ENCODE measurements around the gene TMPRSS7.

The TMPRSS7 gene

DNA sequence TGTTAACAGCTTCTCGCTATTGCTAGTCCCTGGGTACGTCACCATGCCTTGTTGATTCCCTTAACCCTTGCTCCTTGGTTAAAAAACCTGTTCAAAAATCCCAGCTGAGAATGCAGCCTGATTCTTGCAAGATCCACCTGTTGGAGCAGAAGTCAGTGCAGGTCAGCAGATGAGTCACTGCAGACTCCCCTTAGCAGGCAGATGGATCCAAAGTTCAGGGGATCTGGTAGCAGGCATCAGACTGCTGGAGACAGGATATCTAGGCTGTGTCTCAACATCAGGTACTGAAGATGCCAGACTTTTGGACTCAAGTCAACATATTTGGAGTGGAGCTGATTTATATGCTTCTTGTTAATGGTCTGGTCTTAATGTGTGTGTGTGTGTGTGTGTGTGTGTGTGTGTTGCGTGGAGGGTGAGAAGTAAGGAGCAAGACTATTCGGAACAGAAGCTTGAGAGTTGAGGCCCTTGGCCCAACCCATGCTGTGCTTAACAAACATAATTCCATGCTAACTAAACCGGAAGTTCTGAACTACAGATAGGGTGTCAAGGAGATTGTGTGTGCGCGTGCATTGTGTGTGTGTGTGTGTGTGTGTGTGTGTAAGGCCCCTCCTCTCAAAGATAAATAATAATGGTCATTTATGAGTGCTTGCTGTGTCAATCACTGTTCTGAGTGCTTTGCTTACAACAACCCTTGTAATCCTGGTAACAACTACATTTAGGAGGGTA is 50.6 kb downstream of the TMPRSS7 start:
- H3K4me3 ChIP-seq (ENCODE audit: low read length), result peak overlapping the region; percentile 80
- H3K27ac ChIP-seq (ENCODE audit: low read depth, low read length), result no peak overlapping the region

DNA sequence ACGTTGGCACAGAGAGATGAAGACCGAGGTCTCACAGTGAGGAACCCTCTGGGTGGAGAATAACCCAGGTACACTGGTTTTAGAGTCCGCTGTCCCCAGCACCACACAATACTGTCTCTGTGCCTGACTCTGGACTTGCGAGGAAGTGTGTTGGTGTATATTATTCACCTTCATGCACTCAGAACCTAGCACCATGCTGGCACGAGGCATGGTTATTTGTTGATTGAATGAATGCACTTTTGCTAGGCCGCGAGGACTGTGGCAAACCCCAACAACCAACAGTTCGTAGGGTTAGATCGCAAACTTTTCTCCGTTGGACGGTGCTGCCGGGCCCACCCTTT is 51.2 kb downstream of the TMPRSS7 start:
- H3K9ac ChIP-seq (ENCODE audit: low read length), result no peak overlapping the region
- no peak overlapping the region for H3K27ac ChIP-seq (ENCODE audit: low read depth, low read length)
- H3K36me3 ChIP-seq (ENCODE audit: control insufficient read depth, insufficient read depth, low read length), result no peaks in the 10 kb centered on the region
- H3K4me1 ChIP-seq (ENCODE audit: control insufficient read depth, insufficient read depth, low read length), result peaks cover 2% of the 10 kb centered on the region
- H3K4me3 ChIP-seq (ENCODE audit: low read length), result peak overlapping the region; percentile 80
- H3K27me3 ChIP-seq (ENCODE audit: control insufficient read depth, insufficient read depth, low read length), result no peaks in the 10 kb centered on the region

More for the DNA sequence above, 50.6 kb downstream of the TMPRSS7 start:
- no peak overlapping the region for H3K9ac ChIP-seq (ENCODE audit: low read length)
- no peaks in the 10 kb centered on the region for H3K27me3 ChIP-seq (ENCODE audit: control insufficient read depth, insufficient read depth, low read length)
- peaks cover 2% of the 10 kb centered on the region for H3K4me1 ChIP-seq (ENCODE audit: control insufficient read depth, insufficient read depth, low read length)
- H3K36me3 ChIP-seq (ENCODE audit: control insufficient read depth, insufficient read depth, low read length), result no peaks in the 10 kb centered on the region

DNA sequence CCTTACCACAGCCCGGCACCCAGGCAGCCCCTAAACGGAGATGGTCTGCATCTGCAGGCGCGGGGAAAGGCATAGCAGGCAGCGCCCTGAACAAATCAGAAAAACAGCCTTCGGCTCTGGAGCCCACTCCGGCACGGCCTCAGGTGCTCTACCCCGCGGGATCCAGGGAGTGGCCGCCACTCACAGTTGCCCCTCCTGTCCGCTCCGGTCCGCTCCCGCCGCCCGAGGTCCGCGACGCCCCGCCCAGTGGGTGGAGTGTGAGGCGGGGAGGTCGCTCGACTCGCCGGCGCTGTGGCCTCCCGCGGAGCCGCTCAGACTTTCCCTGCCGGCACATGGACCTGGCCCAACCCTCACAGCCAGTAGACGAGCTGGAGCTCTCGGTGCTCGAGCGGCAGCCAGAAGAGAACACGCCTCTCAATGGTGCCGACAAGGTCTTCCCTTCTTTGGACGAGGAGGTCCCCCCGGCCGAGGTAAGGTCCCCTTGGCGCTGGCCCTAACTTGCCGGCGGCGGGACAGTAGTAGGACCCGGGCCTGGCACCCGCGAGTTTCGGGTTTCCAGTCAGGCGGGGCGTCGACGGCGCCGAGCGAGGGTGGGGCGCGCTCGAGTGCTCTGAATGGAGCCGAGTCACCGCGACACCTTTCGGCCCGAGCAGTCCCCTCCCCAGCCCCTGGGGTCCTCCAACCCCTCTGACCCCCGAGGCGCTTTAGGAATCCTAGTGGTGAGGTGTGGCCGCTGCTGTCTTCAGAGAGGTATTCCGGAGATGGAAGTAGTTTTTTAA is 51.7 kb downstream of the TMPRSS7 start, which contains the start of gene C3orf52:
Gene C3orf52, plus strand, starts transcription at position 314 of the 779 bp plus-strand sequence. Its CDS starts 19 bp downstream, at position 333.
- H3K4me1 ChIP-seq (ENCODE audit: control insufficient read depth, insufficient read depth, low read length), result peaks cover 2% of the 10 kb centered on the region
- no peak within 1 kb of the TSS for H3K9ac ChIP-seq (ENCODE audit: low read length)
- no peaks in the 10 kb centered on the region for H3K27me3 ChIP-seq (ENCODE audit: control insufficient read depth, insufficient read depth, low read length)
- no peak within 1 kb of the TSS for H3K27ac ChIP-seq (ENCODE audit: low read depth, low read length)
- H3K4me3 ChIP-seq (ENCODE audit: low read length), result peak within 1 kb of the TSS; percentile 80
- no peaks in the 10 kb centered on the region for H3K36me3 ChIP-seq (ENCODE audit: control insufficient read depth, insufficient read depth, low read length)

GRCh38 chr3:112086875-112087524 is 52.5 kb downstream of the TMPRSS7 start:
- H3K27me3 ChIP-seq (ENCODE audit: control insufficient read depth, insufficient read depth, low read length), result no peaks in the 10 kb centered on the region
- peaks cover 2% of the 10 kb centered on the region for H3K4me1 ChIP-seq (ENCODE audit: control insufficient read depth, insufficient read depth, low read length)
- H3K9ac ChIP-seq (ENCODE audit: low read length), result no peak overlapping the region
- H3K27ac ChIP-seq (ENCODE audit: low read depth, low read length), result no peak overlapping the region
- no peaks in the 10 kb centered on the region for H3K36me3 ChIP-seq (ENCODE audit: control insufficient read depth, insufficient read depth, low read length)
- peak overlapping the region; percentile 80 for H3K4me3 ChIP-seq (ENCODE audit: low read length)

DNA sequence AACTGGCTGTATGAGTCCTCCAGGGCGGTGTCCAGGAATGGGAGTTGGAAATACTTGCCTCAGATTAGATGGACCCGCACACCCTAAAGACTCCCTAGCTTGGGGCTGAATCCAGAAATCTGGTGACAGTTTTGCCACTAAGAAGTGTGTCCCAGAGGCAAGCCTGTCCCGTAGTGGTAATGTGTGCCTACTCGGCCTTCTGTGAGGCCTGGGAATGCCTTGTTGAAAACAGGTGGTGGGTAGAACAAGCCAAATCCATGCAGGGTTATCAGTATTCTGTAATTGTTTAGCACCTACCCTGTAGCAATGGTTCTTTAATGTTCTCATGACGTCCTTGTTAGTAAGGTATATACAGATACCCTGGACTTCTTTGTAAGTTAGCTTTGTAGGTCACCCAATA is 53.2 kb downstream of the TMPRSS7 start:
- no peak overlapping the region for H3K9ac ChIP-seq (ENCODE audit: low read length)
- no peak overlapping the region for H3K27ac ChIP-seq (ENCODE audit: low read depth, low read length)
- H3K27me3 ChIP-seq (ENCODE audit: control insufficient read depth, insufficient read depth, low read length), result no peaks in the 10 kb centered on the region
- H3K36me3 ChIP-seq (ENCODE audit: control insufficient read depth, insufficient read depth, low read length), result no peaks in the 10 kb centered on the region
- H3K4me3 ChIP-seq (ENCODE audit: low read length), result no peak overlapping the region
- H3K4me1 ChIP-seq (ENCODE audit: control insufficient read depth, insufficient read depth, low read length), result peaks cover 2% of the 10 kb centered on the region

DNA sequence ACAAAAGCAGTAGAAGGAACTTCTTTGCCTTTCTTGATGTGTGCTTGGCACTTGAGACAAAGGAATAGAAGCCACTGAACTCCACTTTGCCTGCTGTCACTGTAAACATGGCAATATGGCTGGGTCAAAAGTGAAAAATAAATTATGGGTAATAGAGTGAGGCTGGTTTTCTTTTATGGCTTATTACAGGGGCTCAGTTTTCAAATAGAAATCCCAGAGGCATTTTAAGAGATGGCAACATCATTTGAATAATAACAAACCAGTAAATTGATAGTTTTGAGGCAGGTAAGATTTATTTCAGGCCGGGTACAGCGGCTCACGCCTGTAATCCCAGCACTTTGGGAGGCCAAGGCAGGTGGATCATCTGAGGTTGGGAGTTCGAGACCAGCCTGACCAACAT is 54.4 kb downstream of the TMPRSS7 start:
- no peaks in the 10 kb centered on the region for H3K27me3 ChIP-seq (ENCODE audit: control insufficient read depth, insufficient read depth, low read length)
- H3K4me1 ChIP-seq (ENCODE audit: control insufficient read depth, insufficient read depth, low read length), result peaks cover 2% of the 10 kb centered on the region

GRCh38 chr3:112089956-112090886 is 55.7 kb downstream of the TMPRSS7 start:
- Histone ChIP-seq H3K27ac (ENCODE audit: low read depth, low read length) (no peak overlapping the region), H3K4me3 (ENCODE audit: low read length) (no peak overlapping the region), H3K36me3 (ENCODE audit: control insufficient read depth, insufficient read depth, low read length) (peaks cover 3% of the 10 kb centered on the region), H3K27me3 (ENCODE audit: control insufficient read depth, insufficient read depth, low read length) (no peaks in the 10 kb centered on the region), H3K4me1 (ENCODE audit: control insufficient read depth, insufficient read depth, low read length) (peaks cover 2% of the 10 kb centered on the region), H3K9ac (ENCODE audit: low read length) (no peak overlapping the region)

More for the DNA sequence above, 54.4 kb downstream of the TMPRSS7 start:
- Histone ChIP-seq H3K4me3 (ENCODE audit: low read length) (no peak overlapping the region), H3K36me3 (ENCODE audit: control insufficient read depth, insufficient read depth, low read length) (no peaks in the 10 kb centered on the region), H3K9ac (ENCODE audit: low read length) (no peak overlapping the region), H3K27ac (ENCODE audit: low read depth, low read length) (no peak overlapping the region)

DNA sequence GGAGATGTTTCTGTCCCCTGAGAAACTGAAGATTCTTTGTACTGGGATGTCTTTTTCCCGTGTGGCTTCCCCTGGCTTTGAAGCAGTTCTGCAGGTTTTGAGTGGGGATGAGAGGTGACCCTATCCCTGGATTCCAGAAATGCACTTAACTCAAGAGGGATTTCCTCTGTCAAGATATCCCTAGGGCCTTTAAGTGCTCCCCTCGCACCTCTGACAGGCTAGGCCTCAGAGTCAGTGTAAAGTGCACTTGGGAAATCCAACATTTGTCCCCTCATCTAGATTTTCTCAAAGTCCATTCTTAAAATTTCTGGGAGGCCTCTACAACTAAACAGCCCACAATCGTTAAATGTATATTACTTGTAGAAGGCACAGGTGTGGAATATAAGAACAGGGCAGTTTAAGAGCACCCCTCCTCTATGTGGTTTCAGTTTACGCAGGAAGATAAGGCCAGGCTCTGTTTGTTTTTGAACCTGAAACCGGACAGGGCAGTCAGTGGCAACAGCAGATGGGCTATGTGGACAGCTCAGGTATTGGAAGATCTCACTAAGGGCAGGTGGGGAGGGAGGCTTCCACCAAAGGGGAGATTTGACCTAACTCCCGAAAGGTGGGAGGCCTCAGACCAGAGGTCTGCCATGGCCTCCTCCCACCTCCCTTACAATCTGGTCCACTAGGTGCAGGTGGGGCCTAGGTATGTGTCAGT is 56.5 kb downstream of the TMPRSS7 start:
- Histone ChIP-seq H3K4me3 (ENCODE audit: low read length) (no peak overlapping the region), H3K9ac (ENCODE audit: low read length) (no peak overlapping the region), H3K27me3 (ENCODE audit: control insufficient read depth, insufficient read depth, low read length) (no peaks in the 10 kb centered on the region), H3K36me3 (ENCODE audit: control insufficient read depth, insufficient read depth, low read length) (peaks cover 4% of the 10 kb centered on the region), H3K4me1 (ENCODE audit: control insufficient read depth, insufficient read depth, low read length) (no peaks in the 10 kb centered on the region), H3K27ac (ENCODE audit: low read depth, low read length) (no peak overlapping the region)

DNA sequence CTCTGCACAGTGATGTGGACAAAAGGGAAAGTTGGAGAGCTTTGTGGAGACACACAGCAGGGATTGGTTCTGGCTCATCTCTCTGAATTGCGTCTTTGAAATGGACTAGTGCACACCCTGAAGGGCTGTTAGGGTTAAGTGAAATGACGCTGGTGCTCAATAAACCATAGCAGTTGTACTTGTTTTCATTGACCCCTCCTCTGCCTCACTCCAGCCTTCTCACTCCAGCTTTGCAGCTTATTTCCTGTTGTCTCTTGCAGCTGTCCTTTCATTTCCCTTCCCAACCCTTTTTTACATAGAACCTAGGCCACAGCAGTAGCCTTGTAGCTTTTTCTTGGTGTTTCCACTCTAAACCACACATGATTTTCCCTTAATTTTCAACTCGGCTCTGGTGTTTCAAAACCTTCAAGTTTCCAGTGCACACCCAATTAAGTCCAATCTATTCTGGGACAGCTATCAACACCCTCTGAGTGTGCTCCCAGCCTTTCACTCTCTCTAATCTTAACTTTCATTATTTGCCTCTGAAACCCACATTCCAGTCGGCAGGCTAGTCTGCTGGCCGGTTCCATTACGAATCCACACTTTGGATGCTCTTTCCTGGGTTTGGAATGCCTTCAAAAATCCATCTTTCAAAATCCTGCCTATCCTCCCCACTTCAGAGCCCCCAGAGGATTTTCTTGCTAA is 58.1 kb downstream of the TMPRSS7 start:
- H3K4me1 ChIP-seq (ENCODE audit: control insufficient read depth, insufficient read depth, low read length), result no peaks in the 10 kb centered on the region
- H3K4me3 ChIP-seq (ENCODE audit: low read length), result peak overlapping the region; percentile 9
- H3K27ac ChIP-seq (ENCODE audit: low read depth, low read length), result no peak overlapping the region
- H3K36me3 ChIP-seq (ENCODE audit: control insufficient read depth, insufficient read depth, low read length), result peaks cover 4% of the 10 kb centered on the region
- no peaks in the 10 kb centered on the region for H3K27me3 ChIP-seq (ENCODE audit: control insufficient read depth, insufficient read depth, low read length)
- H3K9ac ChIP-seq (ENCODE audit: low read length), result no peak overlapping the region

DNA sequence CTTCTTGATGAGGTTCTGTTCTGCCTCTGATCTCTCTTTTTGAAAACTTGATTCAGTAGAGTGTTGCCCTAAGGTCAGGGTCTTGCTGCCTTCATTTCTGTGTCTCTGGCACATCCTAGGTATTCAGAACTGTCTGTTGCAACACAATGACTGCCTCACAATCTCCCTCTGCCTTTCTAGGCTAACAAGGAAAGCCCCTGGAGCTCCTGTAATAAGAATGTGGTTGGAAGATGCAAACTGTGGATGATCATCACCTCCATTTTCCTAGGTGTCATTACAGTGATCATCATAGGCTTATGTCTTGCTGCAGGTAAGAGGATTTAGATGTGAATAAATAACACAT is 58.6 kb downstream of the TMPRSS7 start:
- Histone ChIP-seq H3K27ac (ENCODE audit: low read depth, low read length) (no peak overlapping the region), H3K36me3 (ENCODE audit: control insufficient read depth, insufficient read depth, low read length) (peaks cover 4% of the 10 kb centered on the region), H3K9ac (ENCODE audit: low read length) (no peak overlapping the region), H3K4me1 (ENCODE audit: control insufficient read depth, insufficient read depth, low read length) (no peaks in the 10 kb centered on the region), H3K27me3 (ENCODE audit: control insufficient read depth, insufficient read depth, low read length) (no peaks in the 10 kb centered on the region), H3K4me3 (ENCODE audit: low read length) (no peak overlapping the region)

DNA sequence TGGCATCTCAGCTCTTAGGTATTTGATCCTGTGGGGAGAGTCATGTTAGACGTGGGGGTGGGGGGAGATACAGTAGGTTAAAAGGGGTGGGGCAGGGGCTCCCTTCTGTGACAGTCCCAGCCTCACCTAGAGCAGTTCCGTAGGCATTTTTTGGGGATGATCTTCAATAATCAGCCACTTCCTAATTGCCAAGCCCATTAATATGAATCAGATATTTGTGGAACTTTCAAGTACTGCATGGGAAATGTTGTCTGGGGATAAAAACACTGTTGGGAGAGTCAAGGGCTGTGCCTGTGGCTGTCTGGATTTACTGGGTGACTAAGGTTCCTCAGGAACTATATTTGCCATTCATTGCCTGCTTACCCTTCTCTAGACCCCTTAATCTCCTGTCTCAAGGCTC is 61.2 kb downstream of the TMPRSS7 start:
- Histone ChIP-seq H3K36me3 (ENCODE audit: control insufficient read depth, insufficient read depth, low read length) (peaks cover 4% of the 10 kb centered on the region), H3K27me3 (ENCODE audit: control insufficient read depth, insufficient read depth, low read length) (no peaks in the 10 kb centered on the region), H3K9ac (ENCODE audit: low read length) (no peak overlapping the region), H3K4me1 (ENCODE audit: control insufficient read depth, insufficient read depth, low read length) (no peaks in the 10 kb centered on the region), H3K4me3 (ENCODE audit: low read length) (no peak overlapping the region), H3K27ac (ENCODE audit: low read depth, low read length) (no peak overlapping the region)

Measured in rectal smooth muscle tissue (tissue), 1 donor.